ENCODE measurements around the gene CEP112. TPM values are rescaled to one million over a fixed set of nuclear protein-coding genes. Genes with fewer than 3 reads are reported as not detected.
"Not testable (repeated sequence)": the region's sequence is repeated elsewhere in the genome, so short reads cannot be mapped to it uniquely, and the experiment has no call there.

The CEP112 gene
- total and polyA plus RNA-seq, 10 of the 15 experiments (the other 5 are each of a cell fraction or from before 2014, with no cell fraction given), result 0.11 to 3.8 (median 0.32) TPM; not detected in 1

- TF ChIP-seq BACH1 (IDR thresholded peaks at IDR 0.05; ENCODE audit: borderline replicate concordance) (no peak), KAT2A (conservative IDR thresholded peaks at IDR 0.05; ENCODE audit: control insufficient read depth, low read depth, low read length) (no peak), HDGF (IDR thresholded peaks at IDR 0.05) (no peak), POLR2A (IDR thresholded peaks at IDR 0.05; ENCODE audit: low read depth, low read length) (no peak), RFX5 (IDR thresholded peaks at IDR 0.05; ENCODE audit: low read depth, low read length) (no peak), YY1 (IDR thresholded peaks at IDR 0.05; ENCODE audit: low read depth, low read length) (no peak), HDAC2 (IDR thresholded peaks at IDR 0.05) (no peak), SMARCA5 (IDR thresholded peaks at IDR 0.05) (no peak), ZBTB33 (IDR thresholded peaks at IDR 0.05) (no peak), USF1 (IDR thresholded peaks at IDR 0.05; ENCODE audit: borderline replicate concordance, extremely low read length, insufficient read depth, low read depth, low read length) (no peak), RELA (IDR thresholded peaks at IDR 0.05; ENCODE audit: borderline replicate concordance, partially characterized antibody) (no peak), ATF7 (IDR thresholded peaks at IDR 0.05; ENCODE audit: low read depth) (no peak)
Observed at GRCh38 chr17:65809366-65809765, 382.6 kb downstream of the CEP112 start (continued).

- FAIRE-seq; SMC1A ChIA-PET (ENCODE audit: uncharacterized antibody, unreplicated experiment); H3K27me3 ChIP-seq (replicated peaks in 1 of 2; ENCODE audit: control insufficient read depth in 2 of 2, insufficient read depth in 2 of 2, low read length in 1 of 2); POLR2A ChIA-PET; H3K27ac ChIP-seq (ENCODE audit: control insufficient read depth, insufficient read depth); ATAC-seq; H3K36me3 ChIP-seq (ENCODE audit: control insufficient read depth in 2 of 2, insufficient read depth in 2 of 2, low read length in 1 of 2); RAD21 ChIA-PET (ENCODE audit: unreplicated experiment); H3K4me2 ChIP-seq (ENCODE audit: control insufficient read depth, insufficient read depth); intact Hi-C loops (cut with micrococcal nuclease; ENCODE audit: unreplicated experiment); H3K4me3 ChIP-seq; H3K9me3 ChIP-seq (replicated peaks; ENCODE audit: control insufficient read depth, insufficient read depth, low read length); H2AFZ ChIP-seq (ENCODE audit: control insufficient read depth, low read depth, low read length); H3K4me1 ChIP-seq (ENCODE audit: control insufficient read depth, insufficient read depth, low read length); H3K9ac ChIP-seq (ENCODE audit: control insufficient read depth, insufficient read depth, low read length); in situ Hi-C loops (cut with MboI); BruUV-seq (replicated peaks); H3K79me2 ChIP-seq (ENCODE audit: control insufficient read depth, insufficient read depth, low read length); CTCF ChIA-PET; H4K20me1 ChIP-seq (ENCODE audit: control insufficient read depth, insufficient read depth); DNase-seq (ENCODE audit: low read depth, low spot score): not testable (repeated sequence)
- 6% methylated on average over 1 of the region's 1 CpG for whole genome bisulfite sequencing (ENCODE audit: insufficient coverage, insufficient replicate concordance, low lambda C conversion rate, missing lambda C conversion rate)
Observed at GRCh38 chr17:65808566-65808965, 383.4 kb downstream of the CEP112 start.

Data from GM12878 (cell line).